Nucleus accumbens (tissue), 56 donors: ENCODE results near the gene ARMC9.

ENCODE experiments used
- DNase-seq, 56 donors: peaks; one replicate each; lab custom pipeline; 2025; lab: John Stamatoyannopoulos, UW

The ARMC9 gene

DNA sequence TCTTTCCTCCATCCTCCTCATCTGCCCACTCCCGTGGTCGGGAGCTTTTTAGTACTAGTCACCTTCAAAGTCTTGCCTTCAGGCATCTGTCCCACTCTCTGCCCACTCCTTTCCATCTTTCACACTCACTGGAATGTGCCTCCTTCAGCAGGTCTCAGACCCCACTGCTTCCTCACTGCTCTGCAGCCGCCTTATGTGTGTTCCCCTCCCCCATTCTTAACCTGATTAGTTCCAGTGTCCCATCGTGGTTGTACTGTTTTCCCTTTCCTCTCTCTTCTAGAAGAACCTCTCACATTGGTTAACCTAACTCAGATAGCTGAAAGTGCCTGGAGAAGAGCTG is 3.0 kb downstream of the ARMC9 start:
- no peak for DNase-seq

DNA sequence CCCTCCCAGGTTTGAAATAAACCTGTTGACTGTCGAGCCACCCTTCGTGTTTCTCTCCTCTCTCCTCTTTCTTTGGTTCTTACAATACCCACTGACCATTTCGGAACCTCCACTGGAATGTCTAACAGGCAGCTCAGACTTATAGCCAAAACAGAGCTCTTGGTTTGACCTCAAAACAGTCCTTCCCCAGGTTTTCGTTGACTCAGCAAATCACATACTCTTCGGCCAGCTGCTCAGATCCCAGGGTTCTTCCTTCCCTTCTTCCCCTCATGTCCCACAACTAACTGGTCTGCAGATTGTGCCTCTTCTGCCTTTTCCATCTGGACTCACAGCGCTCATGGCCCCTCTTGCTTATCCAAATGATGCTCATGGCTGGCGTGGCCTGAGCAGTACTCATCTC is 4.7 kb downstream of the ARMC9 start:
- DNase-seq = no peak

DNA sequence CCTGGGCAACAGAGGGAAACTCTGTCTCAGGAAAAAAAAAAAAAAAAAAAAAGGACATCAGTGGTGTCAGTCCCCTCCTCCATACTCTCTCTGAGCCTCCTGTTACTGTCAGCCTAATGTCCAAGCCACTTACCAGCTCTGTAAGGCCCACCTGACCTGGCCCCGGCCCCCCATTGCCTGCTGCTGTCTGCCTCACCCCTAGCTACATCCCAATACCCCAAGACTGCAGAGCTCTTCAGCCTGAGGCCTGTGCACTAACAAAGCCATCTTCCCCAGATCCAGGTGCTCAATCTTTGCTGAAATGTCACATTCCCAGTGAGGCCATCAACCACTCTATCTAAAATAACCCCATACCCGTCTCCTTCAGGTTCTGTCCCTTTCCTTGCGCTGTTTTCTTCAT is 5.7 kb downstream of the ARMC9 start:
- no peak for DNase-seq

DNA sequence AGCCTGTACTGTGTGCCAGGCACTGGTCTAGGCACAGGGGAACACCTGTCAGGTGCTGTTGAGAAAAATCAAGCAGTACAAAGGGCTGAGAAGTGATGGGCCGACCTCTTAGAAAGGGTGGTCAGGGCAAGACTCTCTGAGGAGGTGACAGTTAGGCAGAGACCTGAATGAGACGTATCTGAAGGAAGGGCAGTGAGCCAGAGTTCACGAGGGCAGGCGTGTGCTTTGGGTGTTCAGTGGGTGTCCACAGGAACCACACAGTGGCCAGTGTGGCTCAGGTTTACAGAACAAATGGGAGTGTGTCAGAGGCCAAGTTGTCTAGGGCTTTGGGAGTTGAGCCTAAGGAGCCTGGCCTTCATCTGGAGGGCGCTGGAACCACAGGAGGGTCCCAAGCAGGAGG is 6.2 kb downstream of the ARMC9 start:
- no peak for DNase-seq

DNA sequence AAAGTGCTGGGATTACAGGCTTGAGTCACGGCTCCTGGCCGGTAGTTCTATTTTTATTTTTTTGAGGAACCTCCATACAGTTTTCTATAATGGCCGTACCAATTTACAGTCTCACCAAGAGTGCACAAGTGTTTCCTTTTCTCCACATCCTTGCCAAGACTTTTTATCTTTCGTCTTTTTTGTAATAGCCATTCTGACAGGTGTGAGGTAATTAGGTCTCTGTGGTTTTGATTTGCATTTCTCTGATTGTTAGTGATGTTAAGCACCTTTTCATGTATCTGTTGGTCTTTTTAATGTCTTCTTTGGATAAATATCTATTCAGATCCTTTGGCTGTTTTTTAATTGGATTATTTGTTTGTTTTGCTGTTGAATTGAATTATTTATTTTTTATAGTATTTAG is 9.3 kb downstream of the ARMC9 start:
- DNase-seq = no peak

DNA sequence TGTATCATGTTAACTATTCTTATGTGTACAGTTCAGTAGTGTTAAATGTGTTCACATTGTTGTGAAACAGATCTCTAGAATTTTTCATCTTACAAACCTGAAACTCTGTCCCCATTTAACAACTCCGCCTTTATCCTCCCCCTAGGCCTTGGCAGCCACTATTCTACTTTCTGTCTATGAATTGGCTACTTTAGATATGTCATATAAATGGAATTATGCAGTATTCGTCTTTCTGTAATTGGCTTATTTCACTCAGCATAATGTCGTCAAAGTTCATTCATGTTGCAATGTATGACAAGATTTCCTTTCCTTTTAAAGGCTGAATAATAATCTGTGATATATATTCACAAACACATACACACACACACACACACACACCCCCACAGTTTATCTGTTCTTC is 12.4 kb downstream of the ARMC9 start:
- DNase-seq = no peak

DNA sequence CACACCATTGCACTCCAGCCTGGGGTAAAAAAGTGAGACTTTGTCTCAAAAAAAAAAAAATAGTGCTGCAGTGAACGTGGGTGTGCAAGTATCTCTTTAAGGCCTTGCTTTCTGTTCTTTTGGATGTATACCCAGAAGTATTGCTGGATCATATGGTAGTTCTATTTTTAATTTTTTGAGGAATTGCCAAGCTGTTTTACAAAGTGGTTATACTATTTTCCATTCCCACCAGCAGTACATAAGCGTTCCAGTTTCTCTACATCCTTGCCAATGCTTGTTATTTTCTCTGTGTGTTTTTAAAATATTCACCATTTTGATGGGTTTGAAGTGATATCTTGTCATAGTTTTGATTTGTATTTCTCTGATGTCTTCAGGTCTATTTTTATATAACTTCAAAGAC is 13.1 kb downstream of the ARMC9 start:
- DNase-seq = no peak

DNA sequence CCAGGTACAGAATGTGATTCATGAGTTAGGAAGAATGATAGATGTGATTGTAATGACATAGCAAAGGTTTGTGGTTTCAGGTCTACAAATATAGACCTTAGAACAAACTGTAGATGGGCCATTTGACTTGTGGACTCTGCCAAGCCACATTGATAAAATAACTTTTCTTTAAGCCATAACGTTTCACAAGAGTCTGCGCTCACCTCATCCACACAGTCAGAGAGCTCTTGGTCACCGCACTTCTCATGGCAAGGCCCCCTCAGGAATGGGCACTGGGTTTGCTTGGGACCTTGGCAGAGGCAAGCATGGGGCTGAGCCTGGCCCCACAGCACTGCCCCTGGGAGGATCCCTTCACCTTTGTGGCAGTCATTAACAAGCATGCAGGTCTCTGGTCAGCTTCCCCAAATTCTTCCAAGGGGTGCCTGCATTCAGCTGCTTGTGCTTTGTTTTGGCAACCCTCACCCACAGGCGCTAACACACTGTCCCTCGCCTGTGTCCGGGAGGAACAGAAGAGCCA is 14.0 kb downstream of the ARMC9 start:
- DNase-seq = no peak

DNA sequence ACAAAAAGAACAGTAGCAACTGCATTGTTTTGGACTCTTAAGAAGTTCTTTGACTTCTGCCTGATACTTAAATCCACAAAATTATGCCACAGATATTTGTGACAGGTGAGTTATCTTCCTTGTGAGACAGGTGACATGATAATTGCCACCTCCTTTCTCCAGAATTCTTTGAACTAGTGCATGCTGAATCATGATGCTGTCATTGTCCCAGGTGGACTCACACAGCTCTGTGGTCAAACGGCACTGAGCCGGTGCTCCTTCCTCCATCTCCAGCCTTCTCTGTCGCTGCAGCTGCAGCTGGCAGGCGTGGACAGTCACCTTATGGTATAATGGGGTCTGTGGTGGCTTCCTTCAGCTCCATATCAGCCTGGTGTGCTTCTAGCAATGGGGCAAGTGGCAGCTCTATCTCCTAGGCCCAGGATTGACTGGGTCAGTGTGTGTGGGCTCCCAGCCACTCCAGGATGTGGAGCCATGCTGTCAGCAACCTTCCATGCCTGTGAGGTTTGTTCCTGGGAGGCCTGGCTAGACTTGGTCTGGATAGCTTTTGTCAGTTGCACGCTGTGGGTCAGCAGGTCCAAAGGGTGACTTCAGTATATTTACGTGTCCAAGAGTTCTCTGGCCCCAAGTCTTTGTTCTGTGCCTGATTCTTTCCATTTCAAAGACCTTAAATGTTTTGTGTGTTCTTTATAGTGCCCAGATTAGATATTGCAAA is 15.7 kb downstream of the ARMC9 start:
- DNase-seq = no peak

DNA sequence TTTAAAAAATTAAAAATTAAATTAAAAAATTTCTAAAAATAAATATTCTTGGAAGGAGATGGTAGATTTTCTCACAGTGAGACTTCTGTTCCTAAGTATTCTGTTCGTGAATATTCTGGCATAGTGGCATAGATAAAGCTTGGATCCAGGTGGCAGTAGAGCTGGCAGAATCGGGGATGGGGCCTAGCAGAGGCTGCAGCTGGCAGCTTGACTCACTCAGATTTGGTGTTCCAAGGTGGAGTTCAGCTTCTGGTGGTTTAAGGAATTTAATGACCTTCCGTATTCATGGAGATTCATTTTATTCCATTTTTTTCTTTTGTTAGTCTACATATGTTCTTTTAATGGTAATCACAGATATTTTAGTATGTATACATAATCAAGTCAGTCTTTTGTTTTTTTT is 19.9 kb downstream of the ARMC9 start:
- DNase-seq = peak in 5 of 56 donors; percentile 23 to 43 (median 33)

DNA sequence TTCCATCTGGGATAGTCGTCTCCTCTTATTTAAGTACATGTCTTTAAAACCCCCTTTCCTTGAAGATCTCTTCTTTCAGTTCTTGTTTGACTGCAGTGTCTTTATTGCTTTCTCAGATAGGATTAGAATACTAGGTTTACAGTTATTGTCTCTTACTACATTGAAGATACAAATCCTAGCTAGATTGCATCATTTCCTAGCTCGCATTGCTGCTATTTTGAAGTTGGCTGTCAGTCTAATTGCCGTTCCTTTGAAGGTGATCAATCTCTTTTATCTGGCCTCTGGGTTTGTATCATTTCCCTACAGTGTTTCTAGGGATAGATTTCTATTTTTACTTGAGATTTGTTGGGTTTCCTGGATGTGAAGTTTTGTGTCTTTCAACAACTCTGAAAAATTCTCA is 20.9 kb downstream of the ARMC9 start:
- no peak for DNase-seq

DNA sequence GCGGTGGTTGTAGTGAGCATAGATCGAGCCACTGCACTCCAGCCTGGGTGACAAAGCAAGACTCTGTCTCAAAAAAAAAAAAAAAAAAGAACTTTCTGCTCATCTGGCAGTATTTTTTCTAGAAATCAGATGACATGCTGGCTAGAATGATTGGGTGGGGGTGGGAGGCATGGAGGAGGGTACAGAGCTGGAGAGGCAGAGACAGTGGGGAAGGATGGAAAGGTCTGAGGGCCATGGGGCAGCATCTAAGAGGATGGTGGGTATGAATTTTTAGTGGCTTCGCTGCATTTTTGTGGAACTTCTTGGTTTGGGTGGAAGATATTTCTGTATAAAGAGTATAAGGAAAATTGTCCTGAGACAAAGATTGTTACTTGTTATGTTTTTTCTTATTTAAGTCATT is 23.3 kb downstream of the ARMC9 start:
- no peak for DNase-seq

DNA sequence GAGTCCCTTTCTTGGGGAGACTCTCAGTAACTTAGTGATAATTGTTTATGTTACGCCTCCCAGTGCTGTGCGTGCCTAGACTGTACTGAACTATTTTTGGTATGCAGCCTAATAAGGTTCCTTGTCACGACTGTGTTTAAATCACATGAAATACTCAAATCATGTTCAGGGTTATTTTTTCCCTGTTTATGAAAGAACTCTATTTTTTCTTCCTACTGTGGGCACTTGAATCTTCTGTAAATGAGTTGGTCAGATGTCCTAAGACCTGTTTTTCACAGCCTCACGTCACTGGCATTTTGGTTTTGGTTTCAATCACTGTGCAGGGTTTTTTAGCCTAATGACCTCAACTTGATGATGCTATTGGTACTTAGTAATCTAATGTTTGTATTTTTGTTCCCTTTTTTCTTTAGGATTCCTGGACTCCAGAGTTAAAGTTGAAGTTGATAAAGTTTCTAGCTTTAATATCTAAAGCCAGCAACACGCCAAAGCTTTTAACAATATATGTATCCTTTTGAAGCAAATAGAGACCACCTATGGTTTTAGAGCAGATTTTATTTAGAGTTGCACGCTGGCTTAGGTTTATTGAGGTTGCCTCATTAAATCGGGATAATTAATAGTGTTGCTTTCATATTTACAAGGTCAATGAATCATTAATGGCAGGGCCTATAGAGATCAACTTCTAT is 24.0 kb downstream of the ARMC9 start:
- no peak for DNase-seq

DNA sequence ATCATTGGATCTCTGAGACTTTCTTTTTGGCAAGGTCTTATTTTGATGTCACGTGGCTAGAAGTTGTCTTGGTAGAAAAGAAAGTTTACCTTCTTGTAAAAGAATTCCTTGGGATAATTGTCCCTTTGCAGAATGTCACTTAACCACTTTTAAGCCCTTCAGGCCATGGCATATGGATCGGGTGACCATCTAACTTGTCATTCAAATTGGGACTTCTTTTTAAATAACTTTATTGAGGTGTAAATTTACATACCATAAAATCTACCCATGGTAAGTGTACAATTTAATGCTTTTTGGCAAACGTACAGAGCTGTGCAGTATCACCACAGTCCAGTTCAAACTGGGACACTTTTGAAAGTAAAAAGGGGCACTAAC is 24.6 kb downstream of the ARMC9 start:
- DNase-seq = no peak

DNA sequence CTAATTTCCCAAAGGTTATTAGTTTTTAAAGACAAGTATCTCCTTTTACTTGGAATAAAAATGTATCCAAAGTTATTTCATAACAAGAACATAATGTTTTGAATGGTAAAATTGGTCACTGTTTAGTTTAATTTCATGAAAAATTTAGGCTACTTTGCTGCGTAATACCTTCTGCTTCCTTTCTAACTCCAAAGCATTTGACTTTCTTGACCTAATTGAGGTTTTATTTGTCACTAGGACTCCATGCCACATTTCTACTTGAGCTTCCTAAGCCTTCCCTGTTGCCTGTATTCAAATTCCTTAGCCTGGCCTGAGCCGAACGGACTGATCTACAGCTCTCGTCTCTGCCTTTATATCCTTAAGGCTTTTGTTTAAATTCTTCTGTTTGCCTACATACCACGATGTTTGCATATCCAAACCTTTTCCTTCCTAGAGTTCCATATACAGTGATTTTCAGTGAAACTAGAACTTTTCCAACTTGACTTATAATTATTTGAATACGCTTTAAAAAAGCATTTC is 25.1 kb downstream of the ARMC9 start:
- no peak for DNase-seq

DNA sequence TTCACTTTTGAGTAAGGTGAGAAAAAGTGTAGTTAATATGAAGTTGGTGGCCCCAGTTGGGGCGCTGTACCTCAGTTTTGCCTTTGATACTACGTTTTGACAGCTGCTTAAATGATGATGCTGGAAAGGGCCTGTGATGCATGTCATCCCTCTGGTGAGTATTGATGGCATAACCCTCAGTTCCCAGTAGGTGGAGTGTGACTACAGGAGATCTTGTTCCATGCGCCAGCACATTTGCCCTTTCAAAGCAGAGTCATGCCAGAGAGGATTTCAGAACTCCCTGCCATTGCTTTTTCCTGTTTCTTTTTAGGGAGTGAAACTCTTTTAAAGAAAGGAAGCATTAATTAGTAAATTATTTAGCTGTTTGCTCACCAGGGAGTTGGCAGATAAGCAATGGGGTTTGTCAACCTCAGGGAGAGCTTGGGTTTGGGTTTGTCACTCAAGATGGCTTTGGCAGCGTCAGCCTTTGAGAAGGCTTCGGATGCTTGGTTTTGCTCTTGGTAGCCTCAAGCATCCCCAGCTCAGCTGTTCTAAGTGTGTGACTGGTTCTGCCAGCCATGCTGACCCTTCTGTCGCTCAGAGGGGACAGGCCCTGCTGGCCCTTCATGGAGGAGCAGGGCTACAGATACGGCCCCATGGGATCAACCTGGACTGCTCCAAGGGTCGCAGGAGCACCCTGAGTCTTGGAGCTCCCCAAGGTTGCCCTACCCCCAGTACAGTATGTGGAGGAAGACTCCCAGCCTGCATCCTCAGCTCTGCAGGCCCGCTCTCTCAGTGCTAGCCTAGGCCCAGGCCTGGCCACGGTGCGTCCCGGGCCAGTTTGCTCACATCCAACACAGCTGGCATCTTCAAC is 29.1 kb downstream of the ARMC9 start:
- DNase-seq = peak in 49 of 56 donors; percentile 4 to 80 (median 47)

DNA sequence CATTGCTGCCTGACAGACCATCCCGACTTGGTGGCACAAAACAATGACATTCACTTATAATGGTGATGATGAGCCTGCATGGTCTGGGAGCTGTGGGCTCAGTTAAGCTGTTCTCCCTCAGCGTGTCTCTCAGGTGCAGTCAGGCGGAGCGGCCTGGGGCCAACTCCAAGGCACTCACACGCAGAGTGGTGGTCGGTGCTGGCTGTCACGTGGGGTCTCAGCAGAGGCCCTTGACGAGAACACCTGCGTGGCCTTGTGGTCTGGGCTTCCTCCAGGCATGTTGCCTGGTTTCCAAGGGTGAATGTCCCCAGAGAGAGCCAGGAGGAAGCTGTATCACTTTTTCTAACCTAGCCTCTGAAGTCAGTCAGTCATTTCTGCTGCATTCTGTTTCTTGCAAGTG is 29.8 kb downstream of the ARMC9 start:
- DNase-seq = no peak

DNA sequence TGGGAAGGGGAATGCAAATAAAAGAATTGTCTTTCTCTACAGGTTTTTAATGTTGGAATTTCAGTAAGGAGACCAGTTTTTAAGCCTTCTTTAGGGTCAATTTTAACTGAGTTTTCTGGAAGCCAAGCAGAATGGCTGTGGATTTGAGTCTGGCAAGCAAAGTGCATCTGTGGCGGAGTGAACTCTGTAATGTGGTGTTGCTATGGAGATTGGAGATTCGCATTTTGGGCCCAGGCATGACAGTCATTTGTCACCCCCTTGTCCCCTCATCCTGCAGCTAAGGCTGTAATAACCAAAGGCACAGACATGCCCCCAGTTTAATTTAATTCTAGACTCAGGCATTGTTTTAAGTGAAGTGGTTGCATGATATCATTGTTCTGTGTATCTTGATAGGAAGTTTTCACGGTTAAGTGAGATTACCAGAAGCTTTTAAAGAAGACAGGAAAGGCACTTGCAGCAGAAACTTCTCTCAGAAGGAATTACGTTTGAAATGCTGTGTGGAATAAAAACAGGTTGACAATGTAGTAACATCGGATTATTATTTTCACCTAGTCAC is 30.6 kb downstream of the ARMC9 start:
- no peak for DNase-seq

DNA sequence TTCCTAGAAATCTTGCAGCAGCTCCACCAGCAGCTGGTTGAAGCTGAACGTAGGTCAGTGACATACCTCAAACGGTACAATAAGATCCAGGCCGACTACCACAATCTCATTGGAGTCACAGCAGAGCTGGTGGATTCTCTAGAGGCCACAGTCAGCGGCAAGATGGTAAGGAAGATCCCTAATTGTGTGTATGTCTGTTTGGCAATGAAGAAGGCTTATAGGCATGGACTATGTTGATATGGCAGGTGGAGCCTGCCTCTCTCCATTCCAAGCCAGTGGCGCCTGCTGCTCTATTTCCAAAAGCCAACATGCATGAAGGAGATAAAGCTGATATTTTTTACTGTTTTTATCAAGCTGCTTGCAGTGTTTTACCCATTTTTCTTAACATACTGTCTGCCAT is 36.8 kb downstream of the ARMC9 start:
- DNase-seq = no peak

DNA sequence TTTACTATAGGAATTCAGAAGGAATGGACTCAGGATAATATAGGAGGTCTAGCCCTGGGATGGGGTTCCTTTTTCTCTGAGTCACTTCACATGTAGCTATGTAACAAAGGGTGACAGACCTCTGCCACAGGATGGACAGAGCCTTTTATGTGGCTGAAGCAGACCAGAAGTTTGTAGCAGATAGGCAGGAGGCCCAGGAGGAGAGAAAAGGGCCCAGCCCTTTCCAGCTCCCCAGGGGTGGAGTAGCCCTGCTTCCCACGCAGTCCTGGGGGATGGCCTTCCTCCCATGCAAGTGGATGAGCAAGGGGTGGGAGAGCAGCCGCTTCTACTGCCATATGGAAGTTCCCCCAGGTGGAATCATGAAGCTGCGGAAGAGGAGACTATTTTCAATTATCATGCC is 40.3 kb downstream of the ARMC9 start:
- DNase-seq = no peak

DNA sequence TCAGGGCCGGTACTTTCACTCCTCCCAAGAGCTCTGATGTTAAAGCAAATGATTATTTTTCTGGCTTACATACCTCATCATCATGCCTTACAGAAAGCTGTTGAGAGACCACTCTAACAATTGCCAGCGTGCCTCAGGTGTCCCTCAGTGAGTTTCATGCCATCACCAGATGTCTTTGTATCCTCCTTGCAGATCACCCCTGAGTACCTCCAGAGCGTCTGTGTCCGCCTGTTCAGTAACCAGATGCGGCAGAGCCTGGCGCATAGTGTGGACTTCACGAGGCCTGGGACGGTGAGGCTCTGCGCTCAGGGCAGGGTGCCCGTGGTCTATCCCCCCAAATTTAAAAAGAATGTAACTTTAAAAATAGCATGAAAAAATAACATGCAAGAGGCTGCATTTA is 41.3 kb downstream of the ARMC9 start:
- no peak for DNase-seq
